ENCODE measurements around the gene AGER. TPM values are rescaled to one million over a fixed set of nuclear protein-coding genes. Genes with fewer than 3 reads are reported as not detected.

The AGER gene
- total RNA-seq, 1 donor from 2014 or later: 4.1 TPM

DNA sequence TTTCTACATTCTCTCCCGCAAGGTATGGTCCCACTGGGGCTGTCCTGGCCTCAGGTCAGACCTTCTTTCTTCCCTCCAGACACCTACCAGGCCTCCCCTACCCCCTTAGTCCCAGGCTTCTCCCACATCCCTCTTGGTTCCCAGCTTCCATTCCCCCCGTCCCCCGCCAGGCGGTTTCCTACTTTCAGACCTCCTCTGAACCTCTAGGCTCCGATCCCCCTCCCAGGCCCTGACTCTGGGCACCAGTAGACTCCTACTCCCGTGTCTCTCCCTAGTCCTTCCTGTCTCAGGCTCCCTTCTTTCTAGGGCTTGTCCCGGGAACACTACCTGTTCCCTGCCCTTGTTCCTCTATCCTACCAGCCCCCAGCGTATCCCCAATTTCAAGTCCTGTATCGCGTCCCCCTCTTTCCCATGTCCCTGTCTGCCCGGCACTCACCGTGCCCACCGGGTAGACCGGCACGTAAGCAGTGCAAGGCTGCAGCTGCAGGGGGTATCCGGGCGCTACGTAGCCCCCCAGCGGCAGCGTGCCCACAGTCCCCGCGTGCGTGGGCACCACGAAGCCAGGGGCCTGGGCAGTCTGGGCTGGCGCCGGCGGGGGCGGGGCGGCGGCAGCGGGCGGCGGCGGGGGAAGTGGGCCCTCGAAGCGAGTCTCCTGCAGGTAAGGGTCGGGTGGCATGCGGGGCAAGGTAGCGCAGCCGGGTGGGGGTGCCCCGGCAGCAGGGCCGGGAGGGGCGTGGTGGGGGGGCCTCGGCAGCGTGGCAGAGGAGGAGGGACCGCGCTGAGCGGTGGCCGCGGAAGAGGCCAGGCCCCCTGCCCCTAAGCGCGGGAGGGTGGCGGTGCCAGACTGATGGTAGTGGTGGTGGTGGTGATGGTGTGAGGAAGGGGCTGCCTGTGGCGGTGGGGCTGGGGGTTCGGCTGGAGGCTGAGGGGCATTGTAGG lies 33.9 kb downstream of the AGER start:
- Mint-ChIP-seq H3K4me1 (ENCODE audit: unreplicated experiment) (peaks cover 31% of the 10 kb centered on the region), H3K9me3 (ENCODE audit: unreplicated experiment) (no peaks in the 10 kb centered on the region), H3K27ac (ENCODE audit: unreplicated experiment) (no peak overlapping the region), H3K27me3 (ENCODE audit: unreplicated experiment) (no peaks in the 10 kb centered on the region), H3K36me3 (ENCODE audit: unreplicated experiment) (peaks cover 2% of the 10 kb centered on the region), H3K4me3 (ENCODE audit: unreplicated experiment) (no peak overlapping the region)
- DNase-seq (ENCODE audit: extremely low spot score, unreplicated experiment): no peak
- TF ChIP-seq, protein P1, sequence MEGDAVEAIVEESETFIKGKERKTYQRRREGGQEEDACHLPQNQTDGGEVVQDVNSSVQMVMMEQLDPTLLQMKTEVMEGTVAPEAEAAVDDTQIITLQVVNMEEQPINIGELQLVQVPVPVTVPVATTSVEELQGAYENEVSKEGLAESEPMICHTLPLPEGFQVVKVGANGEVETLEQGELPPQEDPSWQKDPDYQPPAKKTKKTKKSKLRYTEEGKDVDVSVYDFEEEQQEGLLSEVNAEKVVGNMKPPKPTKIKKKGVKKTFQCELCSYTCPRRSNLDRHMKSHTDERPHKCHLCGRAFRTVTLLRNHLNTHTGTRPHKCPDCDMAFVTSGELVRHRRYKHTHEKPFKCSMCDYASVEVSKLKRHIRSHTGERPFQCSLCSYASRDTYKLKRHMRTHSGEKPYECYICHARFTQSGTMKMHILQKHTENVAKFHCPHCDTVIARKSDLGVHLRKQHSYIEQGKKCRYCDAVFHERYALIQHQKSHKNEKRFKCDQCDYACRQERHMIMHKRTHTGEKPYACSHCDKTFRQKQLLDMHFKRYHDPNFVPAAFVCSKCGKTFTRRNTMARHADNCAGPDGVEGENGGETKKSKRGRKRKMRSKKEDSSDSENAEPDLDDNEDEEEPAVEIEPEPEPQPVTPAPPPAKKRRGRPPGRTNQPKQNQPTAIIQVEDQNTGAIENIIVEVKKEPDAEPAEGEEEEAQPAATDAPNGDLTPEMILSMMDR (IDR thresholded peaks at IDR 0.05): no peak

GRCh38 chr6:32149092-32149755 lies 34.8 kb downstream of the AGER start:
- Mint-ChIP-seq H3K27me3 (ENCODE audit: unreplicated experiment) (no peaks in the 10 kb centered on the region), H3K4me1 (ENCODE audit: unreplicated experiment) (peaks cover 23% of the 10 kb centered on the region)

GRCh38 chr6:32148289-32149091 lies 35.6 kb downstream of the AGER start:
- Mint-ChIP-seq H3K36me3 (ENCODE audit: unreplicated experiment) (peaks cover 2% of the 10 kb centered on the region), H3K4me1 (ENCODE audit: unreplicated experiment) (peaks cover 22% of the 10 kb centered on the region), H3K27me3 (ENCODE audit: unreplicated experiment) (no peaks in the 10 kb centered on the region), H3K27ac (ENCODE audit: unreplicated experiment) (no peak overlapping the region), H3K4me3 (ENCODE audit: unreplicated experiment) (no peak overlapping the region), H3K9me3 (ENCODE audit: unreplicated experiment) (no peaks in the 10 kb centered on the region)
- TF ChIP-seq, protein P1 (IDR thresholded peaks at IDR 0.05): no peak
- no peak for DNase-seq (ENCODE audit: extremely low spot score, unreplicated experiment)

More at GRCh38 chr6:32149092-32149755, 34.8 kb downstream of the AGER start:
- H3K27ac Mint-ChIP-seq (ENCODE audit: unreplicated experiment): no peak overlapping the region
- no peak for DNase-seq (ENCODE audit: extremely low spot score, unreplicated experiment)
- no peaks in the 10 kb centered on the region for H3K9me3 Mint-ChIP-seq (ENCODE audit: unreplicated experiment)
- H3K36me3 Mint-ChIP-seq (ENCODE audit: unreplicated experiment): peaks cover 2% of the 10 kb centered on the region
- TF ChIP-seq, protein P1 (IDR thresholded peaks at IDR 0.05): no peak
- H3K4me3 Mint-ChIP-seq (ENCODE audit: unreplicated experiment): no peak overlapping the region

DNA sequence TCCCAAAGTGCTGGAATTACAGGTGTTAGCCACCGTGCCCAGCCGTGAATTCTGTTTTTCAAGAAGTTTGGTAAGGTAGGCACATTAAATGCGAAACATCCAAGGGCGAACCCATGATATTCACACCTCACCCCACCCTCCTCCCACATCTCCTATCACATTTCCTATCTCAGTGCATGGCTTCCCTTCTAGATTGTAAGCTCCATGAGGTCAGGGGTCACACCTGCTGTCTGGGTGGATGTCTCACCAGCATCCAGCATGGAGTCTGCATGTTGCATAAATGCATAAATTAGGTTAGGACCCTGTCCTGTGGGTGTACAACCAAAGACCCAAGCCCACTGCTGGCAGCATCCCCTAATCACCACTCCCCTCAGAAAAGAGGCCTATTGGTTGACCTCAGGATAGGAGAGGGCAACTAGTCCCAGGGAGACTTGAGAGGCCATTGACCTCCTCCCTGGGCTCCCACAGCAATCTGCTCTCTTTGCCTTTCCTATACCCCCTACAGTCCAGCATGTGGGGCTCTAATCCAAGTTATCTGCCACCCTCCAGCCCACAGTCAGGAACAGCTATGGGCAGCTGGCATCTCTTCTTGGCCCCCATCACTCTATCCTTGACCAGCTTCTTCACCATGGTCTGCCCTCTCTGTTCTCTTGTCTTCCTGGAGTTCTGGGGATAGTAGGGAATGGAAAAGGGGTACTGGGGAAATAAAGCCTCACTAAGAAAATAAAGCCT lies 36.5 kb downstream of the AGER start:
- TF ChIP-seq, protein P1 (IDR thresholded peaks at IDR 0.05): no peak
- no peak for DNase-seq (ENCODE audit: extremely low spot score, unreplicated experiment)
- no peak overlapping the region for H3K27ac Mint-ChIP-seq (ENCODE audit: unreplicated experiment)
- H3K4me3 Mint-ChIP-seq (ENCODE audit: unreplicated experiment): no peak overlapping the region
- H3K27me3 Mint-ChIP-seq (ENCODE audit: unreplicated experiment): no peaks in the 10 kb centered on the region
- H3K9me3 Mint-ChIP-seq (ENCODE audit: unreplicated experiment): no peaks in the 10 kb centered on the region
- H3K36me3 Mint-ChIP-seq (ENCODE audit: unreplicated experiment): peaks cover 2% of the 10 kb centered on the region
- H3K4me1 Mint-ChIP-seq (ENCODE audit: unreplicated experiment): peaks cover 14% of the 10 kb centered on the region

Data from osteocyte (in vitro differentiated cells).